PFSK-1 (cell line): ENCODE results near the gene ACOT7.

ENCODE experiments used
- FOXP2 ChIP-seq: optimal IDR thresholded peaks from 2 replicates; pipeline ENCODE3; 2011; ENCODE audit warnings: borderline replicate concordance, control low read depth, inconsistent platforms; ENCODE audit not compliant: insufficient read depth; ENCODE audit errors: extremely low read length, extremely low read depth
- POLR2AphosphoS5 ChIP-seq: IDR thresholded peaks from 2 replicates; pipeline ENCODE4 v1.6.1; 2012; ENCODE audit warnings: low read depth, mild to moderate bottlenecking, control low read depth, low read length, moderate library complexity
- REST ChIP-seq, 2 experiments: IDR thresholded peaks; 2 replicates each; pipeline versions ENCODE4 v1.6.1 to v1.8.0; 2011 to 2012; ENCODE audit warnings: low read depth in 2 of 2, low read length in 2 of 2, control low read depth in 1 of 2, inconsistent platforms in 1 of 2, mild to moderate bottlenecking in 1 of 2, moderate library complexity in 1 of 2; ENCODE audit not compliant: insufficient read depth in 1 of 2
- SIN3A ChIP-seq: IDR thresholded peaks from 2 replicates; pipeline ENCODE4 v1.6.1; 2012; ENCODE audit warnings: mild to moderate bottlenecking, low read length, moderate library complexity, borderline replicate concordance; ENCODE audit not compliant: insufficient read depth
- TAF1 ChIP-seq: IDR thresholded peaks from 2 replicates; pipeline ENCODE4 v1.6.1; 2012; ENCODE audit warnings: low read length, control low read depth, borderline replicate concordance; ENCODE audit not compliant: insufficient read depth

ACOT7 gene

GRCh38 chr1:6414443-6414844 lies 20.9 kb upstream of the ACOT7 start:
- TF ChIP-seq SIN3A (no peak), FOXP2 (no peak), REST (IDR thresholded peaks at IDR 0.05; ENCODE audit: insufficient read depth in 1 of 2, low read depth in 2 of 2, low read length in 2 of 2) (no peak)

GRCh38 chr1:6412896-6413295 lies 19.3 kb upstream of the ACOT7 start:
- no peak for TF ChIP-seq SIN3A
- no peak for TF ChIP-seq REST (IDR thresholded peaks at IDR 0.05; ENCODE audit: insufficient read depth in 1 of 2, low read depth in 2 of 2, low read length in 2 of 2)
- TF ChIP-seq FOXP2: no peak
- no peak for TF ChIP-seq POLR2AphosphoS5
- TF ChIP-seq TAF1: no peak

- TF ChIP-seq REST (IDR thresholded peaks at IDR 0.05; ENCODE audit: insufficient read depth in 1 of 2, low read depth in 2 of 2, low read length in 2 of 2) (no peak), SIN3A (no peak), FOXP2 (no peak), POLR2AphosphoS5 (no peak), TAF1 (no peak)
Observed at GRCh38 chr1:6410248-6410893, 16.8 kb upstream of the ACOT7 start.

- no peak for TF ChIP-seq POLR2AphosphoS5
- no peak for TF ChIP-seq SIN3A
- no peak for TF ChIP-seq FOXP2
- no peak for TF ChIP-seq REST (IDR thresholded peaks at IDR 0.05; ENCODE audit: insufficient read depth in 1 of 2, low read depth in 2 of 2, low read length in 2 of 2)
- TF ChIP-seq TAF1: no peak
Observed at GRCh38 chr1:6409733-6410132, 16.2 kb upstream of the ACOT7 start.

- no peak for TF ChIP-seq SIN3A
- TF ChIP-seq POLR2AphosphoS5: no peak
- no peak for TF ChIP-seq REST (IDR thresholded peaks at IDR 0.05; ENCODE audit: insufficient read depth in 1 of 2, low read depth in 2 of 2, low read length in 2 of 2)
- no peak for TF ChIP-seq TAF1
- no peak for TF ChIP-seq FOXP2
Observed at GRCh38 chr1:6409053-6409452, 15.5 kb upstream of the ACOT7 start.
